SK-N-MC (cell line): ENCODE measurements around the gene PRPH2.
"Not testable (repeated sequence)": the region's sequence is repeated elsewhere in the genome, so short reads cannot be mapped to it uniquely, and the experiment has no call there.

Source experiments
- DNase-seq: peaks from one replicate; pipeline ENCODE4 v3.0.0-alpha.2; 2011; ENCODE audit warnings: low read depth, low spot score
- H3K27ac ChIP-seq: fragments of 200-600 bp; sonication (generic); 2 replicates; pipeline ENCODE4 v1.5.1; 2016; ENCODE audit warnings: mixed run types
- H3K36me3 ChIP-seq: fragments of 200-600 bp; sonication (generic); 2 replicates; pipeline ENCODE4 v1.6.1; 2017; ENCODE audit warnings: antibody characterized with exemption, low read length, mixed read lengths; ENCODE audit not compliant: insufficient read depth
- H3K4me3 ChIP-seq: fragments of 200-600 bp; sonication (generic); 2 replicates; pipeline ENCODE4 v1.5.1; 2016
- H3K9ac ChIP-seq: fragments of 200-600 bp; sonication (generic); 2 replicates; pipeline ENCODE4 v1.8.0; 2017; ENCODE audit warnings: mixed run types, mixed read lengths; ENCODE audit not compliant: insufficient read length
- H3K9me3 ChIP-seq: fragments of 200-600 bp; sonication (generic); 2 replicates; pipeline ENCODE4 v1.6.1; 2017; ENCODE audit warnings: low read depth, mild to moderate bottlenecking, antibody characterized with exemption, low read length, moderate library complexity, mixed read lengths
- EZH2 ChIP-seq: fragments of 200-600 bp; sonication (generic); IDR thresholded peaks from one replicate; pipeline ENCODE4 v1.6.1; 2017; ENCODE audit warnings: antibody characterized with exemption
- FOXP2 ChIP-seq: optimal IDR thresholded peaks from 2 replicates; pipeline ENCODE3; 2011; ENCODE audit warnings: mild to moderate bottlenecking, moderate library complexity; ENCODE audit not compliant: insufficient read depth; ENCODE audit errors: extremely low read length, control extremely low read depth
- POLR2AphosphoS5 ChIP-seq: IDR thresholded peaks from 2 replicates; pipeline ENCODE4 v1.6.1; 2012; ENCODE audit warnings: mild to moderate bottlenecking, low read depth, low read length, borderline replicate concordance

PRPH2 gene

DNA sequence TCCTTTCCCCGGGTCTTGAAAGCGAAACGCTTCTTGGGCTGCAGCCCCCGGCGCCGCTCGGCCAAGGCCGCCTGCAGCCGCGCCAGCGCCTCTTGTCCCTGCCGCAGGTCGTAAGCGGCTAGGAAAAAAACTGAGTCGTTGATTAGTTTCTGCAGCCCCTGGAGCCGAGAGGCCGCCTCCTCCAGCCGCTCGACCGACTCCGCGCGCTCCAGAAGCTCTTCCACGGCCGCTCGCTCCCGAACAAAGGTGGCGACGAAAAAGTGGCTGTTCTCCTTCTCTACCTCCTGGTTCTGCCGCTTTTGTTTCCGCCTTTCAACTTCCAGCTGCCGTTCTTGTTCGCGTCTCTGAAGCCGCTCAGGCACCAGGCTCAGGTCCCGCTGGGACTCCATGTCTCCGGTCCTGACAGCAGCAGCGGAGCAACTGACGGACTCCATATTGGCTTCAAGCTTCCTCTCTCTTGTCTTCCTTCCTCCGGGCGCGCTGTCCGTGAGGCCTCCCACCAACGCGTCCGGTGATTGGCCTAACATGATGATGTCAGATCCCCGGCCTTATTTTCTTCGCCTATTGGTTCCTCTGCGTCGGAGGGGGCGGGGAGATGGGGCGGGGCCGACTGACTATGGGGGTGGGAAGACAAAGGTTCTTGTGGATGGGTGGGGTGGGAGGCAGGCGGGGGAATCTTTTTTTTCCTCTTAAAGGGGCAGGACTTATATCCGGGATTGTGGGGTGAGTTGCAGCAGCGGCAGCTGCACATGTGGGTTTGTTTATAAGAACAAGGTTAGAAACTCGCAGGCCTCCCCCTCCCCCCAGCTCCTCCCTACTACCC lies 23.5 kb upstream of the PRPH2 start, which contains the start of gene TBCC:
Gene TBCC, minus strand, starts transcription at position 464 of the 823 bp plus-strand sequence. Its CDS starts 30 bp downstream, at position 434.
- H3K4me3 ChIP-seq = peak within 1 kb of the TSS; percentile 79
- DNase-seq = peak; percentile 93
- no peaks in the 10 kb centered on the region for H3K9me3 ChIP-seq
- H3K27ac ChIP-seq = peak within 1 kb of the TSS; percentile 87
- peak within 1 kb of the TSS; percentile 87 for H3K9ac ChIP-seq
- TF ChIP-seq EZH2 (no peak), POLR2AphosphoS5 (peak; percentile 100), FOXP2 (peak; percentile 20)
- H3K36me3 ChIP-seq = no peaks in the 10 kb centered on the region

DNA sequence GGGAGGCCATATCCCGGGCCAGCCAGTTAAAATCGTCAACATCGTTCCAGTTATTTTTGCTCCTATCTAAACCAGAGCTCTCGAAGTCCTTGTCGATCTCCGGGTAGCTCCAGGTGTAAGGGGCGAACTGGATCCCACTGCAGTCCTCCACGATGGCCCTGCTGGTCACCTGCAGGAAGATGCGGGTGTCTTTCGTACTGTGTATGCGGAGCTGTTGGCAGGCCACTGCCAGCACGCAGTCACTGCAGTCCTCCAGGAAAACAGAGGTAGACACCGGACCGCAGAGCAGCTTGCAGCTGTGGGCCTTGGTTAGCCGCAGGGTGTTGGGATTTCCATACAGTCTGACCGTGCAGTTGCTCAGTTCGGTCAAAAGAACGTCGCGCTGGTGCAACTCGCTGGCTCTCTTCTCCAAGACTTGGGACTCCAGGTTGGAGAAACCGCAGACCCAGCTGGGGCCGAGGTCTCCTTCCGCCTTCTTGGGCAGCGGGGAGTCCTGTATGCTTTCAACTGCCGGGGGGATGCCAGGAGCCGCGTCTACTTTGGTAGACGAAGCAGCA lies 22.8 kb upstream of the PRPH2 start:
- no peaks in the 10 kb centered on the region for H3K9me3 ChIP-seq
- peak overlapping the region; percentile 79 for H3K4me3 ChIP-seq
- no peaks in the 10 kb centered on the region for H3K36me3 ChIP-seq
- no peak overlapping the region; the same call in 1 of the 2 replicates for H3K27ac ChIP-seq
- no peak for DNase-seq
- peak overlapping the region; percentile 87 for H3K9ac ChIP-seq
- TF ChIP-seq POLR2AphosphoS5 (no peak), EZH2 (no peak), FOXP2 (no peak)

DNA sequence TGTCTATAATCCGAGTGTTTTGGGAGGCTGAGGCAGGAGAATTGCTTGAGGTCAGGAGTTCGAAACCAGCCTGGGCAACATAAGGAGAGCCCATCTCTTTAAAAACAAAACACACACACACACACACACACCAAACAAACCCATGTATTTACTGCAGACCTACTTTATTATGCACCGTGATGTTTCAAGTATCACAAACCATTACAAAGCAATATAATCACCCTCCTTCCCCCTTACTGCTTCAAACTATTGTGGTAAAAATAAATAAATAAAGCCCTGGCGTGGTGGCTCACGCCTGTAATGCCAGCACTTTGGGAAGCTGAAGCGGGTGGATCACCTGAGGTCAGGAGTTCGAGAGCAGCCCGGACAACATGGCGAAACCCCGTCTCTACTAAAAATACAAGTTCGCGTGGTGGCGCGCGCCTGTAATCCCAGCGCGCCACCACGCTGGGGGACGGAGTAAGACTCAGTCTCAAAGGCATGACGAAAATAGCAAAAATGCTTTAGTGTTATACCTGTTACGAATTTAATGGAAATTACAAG lies 22.0 kb upstream of the PRPH2 start:
- H3K9ac ChIP-seq = peak overlapping the region; percentile 87
- no peaks in the 10 kb centered on the region for H3K36me3 ChIP-seq
- H3K27ac ChIP-seq = no peak overlapping the region
- no peak for DNase-seq
- H3K4me3 ChIP-seq = peak overlapping the region; percentile 79
- no peak for TF ChIP-seq EZH2
- no peak for TF ChIP-seq FOXP2
- TF ChIP-seq POLR2AphosphoS5 = no peak
- no peaks in the 10 kb centered on the region for H3K9me3 ChIP-seq

DNA sequence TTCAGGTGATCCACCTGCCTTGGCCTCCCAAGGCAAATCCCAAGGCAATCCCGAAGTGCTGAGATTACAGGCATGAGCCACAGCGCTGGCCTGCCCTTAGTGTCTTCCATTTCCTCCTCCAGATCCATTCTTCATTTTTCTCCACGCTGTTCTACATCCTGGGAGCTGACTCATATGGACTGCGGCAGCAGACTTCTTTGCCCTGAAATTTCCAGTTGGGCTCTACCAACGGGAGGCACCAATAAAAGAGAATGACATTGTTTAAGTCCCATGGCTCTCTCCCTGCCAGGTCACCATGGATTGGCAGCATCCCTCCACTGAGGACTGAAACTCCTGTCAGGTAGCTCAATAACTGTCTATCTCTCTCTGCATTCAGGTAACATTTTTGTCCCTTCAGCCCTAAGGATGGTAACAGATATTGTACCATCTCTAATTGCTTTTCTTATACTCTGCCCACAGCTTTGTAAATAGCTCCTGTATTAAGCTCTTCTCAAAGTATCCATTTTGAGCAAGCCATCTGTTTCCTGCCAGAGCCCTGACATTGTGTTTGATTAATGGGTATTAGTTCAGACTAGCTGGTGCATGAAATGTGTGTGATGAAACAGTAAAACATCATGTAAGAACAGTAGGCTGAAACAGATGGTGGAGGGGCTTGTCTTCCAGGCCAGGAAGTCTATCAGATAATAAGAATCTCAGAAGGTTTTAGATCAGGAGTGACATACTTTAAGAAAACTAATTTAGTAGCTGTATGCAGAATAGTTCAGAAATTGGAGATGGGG lies 19.9 kb upstream of the PRPH2 start:
- Histone ChIP-seq H3K36me3 (no peaks in the 10 kb centered on the region), H3K9me3 (no peaks in the 10 kb centered on the region), H3K27ac (peak overlapping the region; percentile 23; the same call in 1 of the 2 replicates), H3K4me3 (0 out of 2 replicates have a peak overlapping the region, but pooled peaks have one; percentile 24), H3K9ac (no peak overlapping the region)
- DNase-seq = no peak
- TF ChIP-seq FOXP2 = no peak
- TF ChIP-seq EZH2 = no peak
- TF ChIP-seq POLR2AphosphoS5 = no peak

DNA sequence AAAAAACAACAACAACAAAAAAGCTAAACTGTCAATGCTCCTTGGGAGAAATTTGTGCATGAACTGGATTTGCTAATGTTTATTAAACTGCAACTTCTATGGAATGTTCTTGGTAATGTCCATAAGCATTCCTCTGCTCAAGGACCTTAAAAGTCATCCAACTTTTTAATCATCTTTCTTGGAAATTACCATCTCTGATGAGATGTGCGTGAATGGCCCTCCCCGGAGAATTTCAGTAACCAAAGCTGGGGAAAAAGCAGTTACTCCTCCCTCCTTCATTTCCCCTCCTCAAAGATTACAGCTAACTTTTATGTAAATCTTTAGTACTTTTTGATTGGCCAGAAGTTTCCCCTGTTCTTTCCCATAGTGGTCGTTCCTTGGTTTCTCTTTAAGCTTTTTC lies 18.3 kb upstream of the PRPH2 start:
- Histone ChIP-seq H3K27ac (no peak overlapping the region), H3K4me3 (no peak overlapping the region), H3K9ac (no peak overlapping the region), H3K9me3 (no peaks in the 10 kb centered on the region), H3K36me3 (no peaks in the 10 kb centered on the region)
- DNase-seq = no peak
- no peak for TF ChIP-seq POLR2AphosphoS5
- no peak for TF ChIP-seq FOXP2
- no peak for TF ChIP-seq EZH2

DNA sequence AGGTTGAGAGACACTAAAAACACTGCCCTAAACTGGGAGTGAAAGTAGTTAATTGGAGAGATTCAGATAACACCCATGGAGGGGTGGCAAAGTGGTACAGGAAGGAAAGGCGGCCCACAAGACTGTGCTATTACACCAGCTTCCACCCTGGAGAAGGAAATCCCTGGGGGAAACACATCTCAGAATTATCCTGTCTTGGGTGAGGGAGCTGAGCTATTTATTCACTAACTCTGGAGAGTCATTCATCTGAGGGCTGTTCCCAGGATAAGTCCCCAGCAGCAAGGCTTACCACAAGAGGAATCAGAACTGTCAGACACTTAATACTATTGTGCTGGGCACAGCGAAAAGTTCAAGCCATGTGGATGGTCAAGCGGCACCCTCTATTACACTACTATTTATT lies 13.6 kb upstream of the PRPH2 start:
- TF ChIP-seq POLR2AphosphoS5 = no peak
- TF ChIP-seq EZH2 = no peak
- TF ChIP-seq FOXP2 = no peak
- no peak for DNase-seq
- no peak overlapping the region for H3K27ac ChIP-seq
- H3K36me3 ChIP-seq = no peaks in the 10 kb centered on the region
- no peaks in the 10 kb centered on the region for H3K9me3 ChIP-seq
- no peak overlapping the region for H3K4me3 ChIP-seq
- H3K9ac ChIP-seq = no peak overlapping the region

DNA sequence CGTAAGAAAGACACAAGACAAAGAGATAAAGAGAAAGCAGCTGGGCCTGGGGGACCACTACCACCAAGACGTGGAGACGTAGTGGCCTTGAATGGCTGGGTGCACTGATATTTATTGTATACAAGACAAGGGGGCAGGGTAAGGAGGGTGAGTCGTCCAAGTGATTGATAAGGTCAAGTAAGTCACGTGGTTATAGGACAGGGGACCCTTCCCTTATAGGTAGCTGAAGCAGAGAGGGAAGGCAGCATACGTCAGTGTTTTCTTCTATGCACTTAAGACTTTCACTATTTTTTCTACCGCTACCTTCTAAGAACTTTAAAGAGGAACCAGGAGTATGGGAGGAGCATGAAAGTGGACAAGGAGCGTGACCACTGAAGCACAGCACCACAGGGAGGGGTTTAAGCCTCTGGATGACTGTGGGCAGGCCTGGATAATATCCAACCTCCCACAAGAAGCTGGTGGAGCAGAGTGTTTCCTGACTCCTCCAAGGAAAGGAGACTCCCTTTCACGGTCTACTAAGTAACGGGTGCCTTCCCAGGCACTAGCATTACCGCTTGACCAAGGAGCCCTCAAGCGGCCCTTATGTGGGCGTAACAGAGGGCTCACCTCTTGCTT lies 11.6 kb upstream of the PRPH2 start:
- H3K4me3 ChIP-seq, H3K27ac ChIP-seq, H3K9me3 ChIP-seq, H3K9ac ChIP-seq, DNase-seq, H3K36me3 ChIP-seq: not testable (repeated sequence)

DNA sequence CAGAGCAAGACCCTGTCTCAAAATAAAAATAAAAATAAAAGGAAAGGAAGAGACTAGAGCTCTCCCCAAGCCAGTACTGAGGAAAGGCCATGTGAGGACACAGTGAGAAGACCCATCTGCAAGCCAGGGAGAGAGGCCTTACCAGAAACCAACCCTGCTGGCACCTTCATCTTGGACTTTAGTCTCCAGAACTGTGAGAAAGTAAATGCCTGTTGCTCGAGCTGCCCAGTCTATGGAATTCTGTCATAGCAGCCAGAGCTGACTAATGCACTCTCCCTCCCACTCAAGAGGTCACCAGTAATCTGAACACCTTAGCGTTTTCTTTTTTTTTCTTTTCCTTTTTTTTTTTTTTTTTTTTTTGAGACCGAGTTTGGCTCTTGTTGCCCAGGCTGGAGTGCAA lies 7.3 kb upstream of the PRPH2 start:
- Histone ChIP-seq H3K27ac (peak overlapping the region; percentile 54; the same call in 1 of the 2 replicates), H3K9ac (no peak overlapping the region), H3K4me3 (no peak overlapping the region), H3K9me3 (no peaks in the 10 kb centered on the region), H3K36me3 (no peaks in the 10 kb centered on the region)
- DNase-seq = no peak
- TF ChIP-seq FOXP2 (no peak), EZH2 (no peak), POLR2AphosphoS5 (no peak)
